ENCODE measurements around the gene ZNF804B.

ZNF804B gene

DNA sequence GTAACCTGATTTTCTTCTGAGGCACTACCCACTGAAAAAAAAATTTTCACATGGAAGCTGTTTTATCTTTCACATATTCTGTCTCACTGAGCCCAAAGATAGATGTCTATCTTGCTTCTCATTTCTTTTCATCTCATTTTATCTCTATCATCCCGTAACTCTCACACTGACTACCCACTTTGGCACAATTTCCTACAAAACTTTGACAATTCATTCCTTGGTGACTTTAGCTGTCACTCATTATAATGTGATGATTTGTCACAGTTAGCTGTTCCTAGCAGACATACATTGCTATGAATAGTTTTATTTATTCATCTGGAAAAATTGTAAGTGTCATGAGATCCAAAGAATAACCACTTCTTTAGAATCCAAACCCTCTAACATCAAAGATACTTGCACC, 625.9 kb downstream of the ZNF804B start:
- H3K9me3 ChIP-seq (ENCODE audit: control insufficient read depth, low read length): no peaks in the 10 kb centered on the region
- H3K27me3 ChIP-seq (replicated peaks; ENCODE audit: control insufficient read depth, insufficient read depth, low read length): no peaks in the 10 kb centered on the region
- no peaks in the 10 kb centered on the region for H3K4me1 ChIP-seq (ENCODE audit: control insufficient read depth, insufficient read depth, low read length)
- no peak overlapping the region for H3K4me3 ChIP-seq (ENCODE audit: low read length)
- no peak for DNase-seq (ENCODE audit: low read depth)
- no peak overlapping the region for H3K9ac ChIP-seq (ENCODE audit: low read length)
- H3K36me3 ChIP-seq (ENCODE audit: control insufficient read depth, insufficient read depth, low read length, severe bottlenecking): no peaks in the 10 kb centered on the region

Data from adipocyte (in vitro differentiated cells).